K562 (cell line): ENCODE results near the gene PRKACA. TPM values are rescaled to one million over a fixed set of nuclear protein-coding genes. Genes with fewer than 3 reads are reported as not detected.

Experiments
- ATAC-seq: fragments of 200-7000 bp; cut with Tn5 transposase; 3 replicates; pipeline ENCODE4 v1.9.1; 2020; ENCODE audit warnings: moderate library complexity
- BruUV-seq: library from RNA; stranded (reverse); fragments of 400-500 nt; replicated peaks from 2 replicates; lab custom pipeline; 2021; lab: Mats Ljungman, UMichigan
- CTCF ChIA-PET: fragments of 300-600 bp; formaldehyde crosslinking; extraction: SDS; loops from one replicate; lab custom pipeline; 2021; ENCODE audit warnings: low intra/inter-chr PET ratio; lab: Yijun Ruan, JAX
- POLR2A ChIA-PET: fragments of 300-600, 350-650 bp; sonication (Branson Sonifier 250); formaldehyde crosslinking; extraction: SDS; loops from one replicate; lab custom pipeline; 2021; ENCODE audit warnings: antibody characterized with exemption, inconsistent platforms; lab: Yijun Ruan, JAX
- DNase-seq, 4 experiments: peaks; one replicate each; pipeline versions ENCODE4 v3.0.0 to v3.0.0-alpha.2; 2011 to 2018; ENCODE audit warnings: low spot score in 3 of 4, mixed read lengths in 3 of 4; ENCODE audit errors: extremely low read depth in 1 of 4
- FAIRE-seq: peaks from 2 replicates; lab custom pipeline; 2011; peaks lifted over from hg19 to GRCh38; lab: Jason Lieb, UNC
- H2AFZ ChIP-seq: 2 replicates; pipeline ENCODE4 v1.6.0; 2011; ENCODE audit warnings: low read depth, low read length, control low read depth, inconsistent platforms
- H3K27ac ChIP-seq: fragments of 200-600 bp; 3 replicates; pipeline ENCODE4 v1.8.0; 2011; ENCODE audit warnings: low read depth, mild to moderate bottlenecking, control low read depth, inconsistent platforms, low read length, moderate library complexity, mixed read lengths; ENCODE audit errors: extremely low read depth
- H3K27me3 ChIP-seq, 2 experiments: fragments of 300-600 bp in 1 of 2; 2 replicates in 1 of 2; 3 replicates in 1 of 2; pipeline versions ENCODE4 v1.6.0 to v1.8.0; 2011; ENCODE audit warnings: inconsistent platforms in 2 of 2, low read length in 2 of 2, mild to moderate bottlenecking in 1 of 2, mixed read lengths in 1 of 2, moderate library complexity in 1 of 2; ENCODE audit not compliant: control insufficient read depth in 2 of 2, insufficient read depth in 2 of 2
- H3K36me3 ChIP-seq: fragments of 300-600 bp; 3 replicates; pipeline ENCODE4 v1.8.0; 2011; ENCODE audit warnings: mild to moderate bottlenecking, low read length, inconsistent platforms; ENCODE audit not compliant: control insufficient read depth, insufficient read depth
- H3K4me1 ChIP-seq, 2 experiments: fragments of 200-600 bp in 1 of 2; replicated peaks in 1 of 2; 2 replicates in 1 of 2; 3 replicates in 1 of 2; pipeline versions ENCODE4 v1.5.1 to v1.8.0; 2011; ENCODE audit warnings: inconsistent platforms in 2 of 2, low read length in 2 of 2, mild to moderate bottlenecking in 1 of 2, mixed read lengths in 1 of 2, moderate library complexity in 1 of 2; ENCODE audit not compliant: control insufficient read depth in 2 of 2, insufficient read depth in 2 of 2
- H3K4me2 ChIP-seq: 2 replicates; pipeline ENCODE4 v1.6.1; 2011; ENCODE audit warnings: low read length, control low read depth, inconsistent platforms, mixed read lengths; ENCODE audit not compliant: insufficient read depth
- H3K4me3 ChIP-seq: fragments of 200-600 bp; sonication (generic), shearing (Covaris generic); 2 replicates; pipeline ENCODE4 v1.5.1; 2016; ENCODE audit warnings: control low read depth, inconsistent platforms
- H3K79me2 ChIP-seq: fragments of 200-600 bp; 3 replicates; pipeline ENCODE4 v1.8.0; 2011; ENCODE audit warnings: low read length, inconsistent platforms; ENCODE audit not compliant: control insufficient read depth, insufficient read depth
- H3K9ac ChIP-seq, 2 experiments: 2 replicates each; pipeline versions ENCODE4 v1.6.0 to v1.6.1; 2011; ENCODE audit warnings: low read depth in 2 of 2, low read length in 2 of 2, control low read depth in 1 of 2, inconsistent platforms in 1 of 2, mild to moderate bottlenecking in 1 of 2, mixed read lengths in 1 of 2; ENCODE audit not compliant: insufficient read depth in 1 of 2
- H3K9me1 ChIP-seq: one replicate; pipeline ENCODE4 v1.6.0; 2011; ENCODE audit warnings: inconsistent platforms, mild to moderate bottlenecking, low read length, moderate library complexity; ENCODE audit not compliant: control insufficient read depth, insufficient read depth
- H3K9me3 ChIP-seq: replicated peaks from 2 replicates; pipeline ENCODE4 v1.5.1; 2011; ENCODE audit warnings: low read depth, low read length, inconsistent platforms; ENCODE audit not compliant: control insufficient read depth, insufficient read depth
- H4K20me1 ChIP-seq: replicated peaks from 2 replicates; pipeline ENCODE4 v1.6.1; 2011; ENCODE audit warnings: low read length, inconsistent platforms, mixed read lengths; ENCODE audit not compliant: control insufficient read depth, insufficient read depth
- CHD4 ChIP-seq: fragments of 200-600 bp; sonication (generic); IDR thresholded peaks from 3 replicates; pipeline ENCODE4 v1.6.1; 2012; ENCODE audit warnings: low read depth, mild to moderate bottlenecking, mixed read lengths, low read length, inconsistent platforms; ENCODE audit not compliant: insufficient read depth, insufficient replicate concordance, poor library complexity, severe bottlenecking
- EGR1 ChIP-seq: fragments of 450-650 bp; conservative IDR thresholded peaks from 2 replicates; pipeline ENCODE4 v1.6.1; 2017; ENCODE audit warnings: mild to moderate bottlenecking
- FUS ChIP-seq: fragments of 200-400 bp; formaldehyde crosslinking; optimal IDR thresholded peaks from 2 replicates; pipeline ENCODE3; 2017; ENCODE audit warnings: low read depth, low read length
- HDAC8 ChIP-seq: fragments of 450-650 bp; IDR thresholded peaks from 2 replicates; pipeline ENCODE4 v1.6.1; 2016; ENCODE audit warnings: mild to moderate bottlenecking, missing genetic modification characterization, moderate library complexity, missing compliant biosample characterization
- HMGN3 ChIP-seq: IDR thresholded peaks from 2 replicates; pipeline ENCODE4 v1.6.1; 2011; ENCODE audit warnings: borderline replicate concordance, low read depth, mild to moderate bottlenecking, mixed read lengths, low read length; ENCODE audit not compliant: insufficient read length; ENCODE audit errors: extremely low read depth
- ILK ChIP-seq: fragments of 450-650 bp; IDR thresholded peaks from 2 replicates; pipeline ENCODE4 v1.6.1; 2016; ENCODE audit warnings: missing genetic modification characterization, low read depth, mild to moderate bottlenecking, missing compliant biosample characterization, moderate library complexity, borderline replicate concordance
- IRF1 ChIP-seq: sonication (generic); formaldehyde crosslinking; IDR thresholded peaks from 2 replicates; pipeline ENCODE4 v1.8.0; 2022; ENCODE audit warnings: missing genetic modification reagents, mild to moderate bottlenecking, borderline replicate concordance
- KLF16 ChIP-seq: IDR thresholded peaks from 2 replicates; pipeline ENCODE4 v1.6.1; 2016; ENCODE audit warnings: antibody characterized with exemption
- MEF2A ChIP-seq: IDR thresholded peaks from 2 replicates; pipeline ENCODE4 v1.6.1; 2011; ENCODE audit warnings: low read depth, mild to moderate bottlenecking, low read length, moderate library complexity; ENCODE audit not compliant: control insufficient read depth
- NCOA1 ChIP-seq: fragments of 450-650 bp; IDR thresholded peaks from 2 replicates; pipeline ENCODE4 v1.6.1; 2016; ENCODE audit warnings: low read depth
- PHF8 ChIP-seq: fragments of 200-600 bp; sonication (generic); IDR thresholded peaks from 2 replicates; pipeline ENCODE4 v1.6.1; 2012; ENCODE audit warnings: mixed run types, mild to moderate bottlenecking, inconsistent platforms, low read length, moderate library complexity, borderline replicate concordance
- POLR2A ChIP-seq: fragments of 450-650 bp; conservative IDR thresholded peaks from 2 replicates; pipeline ENCODE4 v1.6.1; 2016
- SIN3B ChIP-seq: fragments of 450-650 bp; IDR thresholded peaks from 2 replicates; pipeline ENCODE4 v1.6.1; 2017; ENCODE audit warnings: low read depth, mild to moderate bottlenecking, moderate library complexity
- SLC30A9 ChIP-seq: fragments of 250-450 bp; sonication (Bioruptor Pico); IDR thresholded peaks from 2 replicates; pipeline ENCODE4 v1.8.0; 2022; ENCODE audit warnings: mild to moderate bottlenecking, moderate library complexity
- TCF7 ChIP-seq: sonication (generic); IDR thresholded peaks from 2 replicates; pipeline ENCODE4 v1.6.1; 2016; ENCODE audit warnings: antibody characterized with exemption, borderline replicate concordance
- TFAP4 ChIP-seq: sonication (generic); formaldehyde crosslinking; IDR thresholded peaks from 2 replicates; pipeline ENCODE4 v1.8.0; 2022; ENCODE audit warnings: missing genetic modification reagents, mild to moderate bottlenecking, moderate library complexity, borderline replicate concordance
- ZKSCAN1 ChIP-seq: fragments of 150-350 bp; IDR thresholded peaks from 2 replicates; pipeline ENCODE4 v1.6.1; 2016; ENCODE audit warnings: low read depth, low read length
- ZNF655 ChIP-seq: fragments of 250-450 bp; sonication (Bioruptor Pico); IDR thresholded peaks from 2 replicates; pipeline ENCODE4 v1.5.0; 2021
- WGBS: fragments of 100-300 bp; shearing (Covaris generic); methylation state at CpG from one replicate; pipeline ENCODE4 v1.1.6; 2016; ENCODE audit warnings: low coverage, mixed read lengths; ENCODE audit not compliant: insufficient coverage; ENCODE audit errors: missing lambda C conversion rate; 5-methylcytosine and 5-hydroxymethylcytosine counted together
- in situ Hi-C: fragments of 300-500 bp; cut with MboI; formaldehyde crosslinking; loops from 4 replicates; pipeline ENCODE4 v1.15.0; 2018; ENCODE audit warnings: inconsistent platforms, mixed read lengths
- intact Hi-C: fragments of 100-400 bp; cut with micrococcal nuclease; formaldehyde crosslinking; loops from 2 replicates; pipeline ENCODE4 v1.14.2; 2022
- polyA plus RNA-seq, 8 experiments: library from polyadenylated mRNA; depleted of rRNA in 4 of 8; stranded (reverse) in 5 of 8; unstranded in 3 of 8; fragments of >200 nt; fragmentation: Nextera tagmentation in 2 of 8; fragmentation: Illumina TruSeq in 1 of 8; extraction: Ambion mirVana in 2 of 8; extraction: Trizol in 1 of 8; gene quantifications; 2 replicates each; pipeline versions ENCODE4 v1.2.1 to v1.2.3, GENCODE V29; 2011 to 2014; ENCODE audit warnings: inconsistent platforms in 1 of 8, missing spikeins in 1 of 8
- total RNA-seq, 7 experiments: library from RNA; depleted of rRNA in 6 of 7; stranded (reverse); fragments of >200 nt in 6 of 7; fragmentation: Illumina TruSeq in 2 of 7; extraction: Trizol in 2 of 7; gene quantifications; 2 replicates each; pipeline versions ENCODE4 v1.2.1 to v1.2.3, GENCODE V29; 2011 to 2021; ENCODE audit warnings: low replicate concordance in 1 of 7

The PRKACA gene
- total and polyA plus RNA-seq, 9 of the 15 experiments (the other 6 are each of a cell fraction or from before 2014, with no cell fraction given): 1.2 to 63.1 (median 13.0) TPM

- ChIA-PET POLR2A (interaction anchor here (0.7 to 1.3 kb wide), 6 partner anchors 8 to 262 kb away, joined by 3 to 10 read pairs (median 3); partner anchors contain the start of gene ASF1B), CTCF (interaction anchor here (0.8 to 2.0 kb wide), 2 partner anchors 200 to 338 kb away, joined by 4 to 12 read pairs; no protein-coding TSS in a partner anchor)
- intact Hi-C loops (loop anchor here (10.0 kb wide), 1 partner anchor 257 kb away; no protein-coding TSS in a partner anchor), in situ Hi-C loops (no loop called here)
- FAIRE-seq: peak; percentile 64
- no peak overlapping the region for H3K27ac ChIP-seq
- no TSS peak for BruUV-seq
- H3K27me3 ChIP-seq: no peaks in the 10 kb centered on the region
- H3K79me2 ChIP-seq: peaks cover 4% of the 10 kb centered on the region; the same call in 1 of the 3 replicates
- no peak overlapping the region for H3K4me3 ChIP-seq
- H3K36me3 ChIP-seq: peaks cover 15% of the 10 kb centered on the region; the same call in 2 of the 3 replicates
- peak overlapping the region; percentile 5; the same call in 1 of the 2 replicates for H3K4me2 ChIP-seq
- 26% methylated on average over 18 of the region's 20 CpGs for WGBS
- H3K9me3 ChIP-seq: no peaks in the 10 kb centered on the region
- peaks cover 12 to 34% of the 10 kb centered on the region in 2 experiments; a peak in 4 of 5 replicates for H3K4me1 ChIP-seq
- peaks cover 29% of the 10 kb centered on the region; the same call in 1 of the 2 replicates for H4K20me1 ChIP-seq
- H3K9ac ChIP-seq: peak overlapping the region in 1 of 2 experiments; percentile 86; a peak in 2 of 4 replicates
- H2AFZ ChIP-seq: no peak overlapping the region
- H3K9me1 ChIP-seq: peaks cover 7% of the 10 kb centered on the region
- peak; percentile 95 for ATAC-seq
- DNase-seq: peak; percentile 76 to 83 (median 81)
- TF ChIP-seq EGR1: peak; percentile 41; the same call in 1 of the 2 replicates
- peak; percentile 66; the same call in 1 of the 2 replicates for TF ChIP-seq TFAP4 (CRISPR knock-in tag)
- TF ChIP-seq ZKSCAN1: 0 out of 2 replicates have a peak, but pooled peaks have one; percentile 14
- TF ChIP-seq TCF7: no peak
- no peak; the same call in 1 of the 2 replicates for TF ChIP-seq POLR2A
- TF ChIP-seq SLC30A9: no peak
- TF ChIP-seq MEF2A: no peak
- TF ChIP-seq NCOA1: no peak
- no peak for TF ChIP-seq HDAC8 (tag)
- TF ChIP-seq SIN3B: no peak
- TF ChIP-seq PHF8: no peak
- TF ChIP-seq HMGN3: peak; percentile 64
- no peak for TF ChIP-seq ILK (tag)
- no peak for TF ChIP-seq FUS
- no peak for TF ChIP-seq IRF1 (CRISPR knock-in tag)
- TF ChIP-seq KLF16: peak; percentile 67; the same call in 1 of the 2 replicates
- TF ChIP-seq ZNF655: no peak
- TF ChIP-seq CHD4: no peak
These were observed 30.4 kb upstream of the PRKACA start for GRCh38 chr19:14147797-14148605.
